HG03439 (cell line): ENCODE data around the gene SLC7A7.
"Not testable (repeated sequence)": the region's sequence is repeated elsewhere in the genome, so short reads cannot be mapped to it uniquely, and the experiment has no call there.

ENCODE experiments used
- ATAC-seq: cut with Tn5 transposase; IDR thresholded peaks from one replicate; pipeline ENCODE4 v1.9.1; 2021; ENCODE audit warnings: mild to moderate bottlenecking, moderate library complexity; ENCODE audit not compliant: unreplicated experiment

SLC7A7 gene

DNA sequence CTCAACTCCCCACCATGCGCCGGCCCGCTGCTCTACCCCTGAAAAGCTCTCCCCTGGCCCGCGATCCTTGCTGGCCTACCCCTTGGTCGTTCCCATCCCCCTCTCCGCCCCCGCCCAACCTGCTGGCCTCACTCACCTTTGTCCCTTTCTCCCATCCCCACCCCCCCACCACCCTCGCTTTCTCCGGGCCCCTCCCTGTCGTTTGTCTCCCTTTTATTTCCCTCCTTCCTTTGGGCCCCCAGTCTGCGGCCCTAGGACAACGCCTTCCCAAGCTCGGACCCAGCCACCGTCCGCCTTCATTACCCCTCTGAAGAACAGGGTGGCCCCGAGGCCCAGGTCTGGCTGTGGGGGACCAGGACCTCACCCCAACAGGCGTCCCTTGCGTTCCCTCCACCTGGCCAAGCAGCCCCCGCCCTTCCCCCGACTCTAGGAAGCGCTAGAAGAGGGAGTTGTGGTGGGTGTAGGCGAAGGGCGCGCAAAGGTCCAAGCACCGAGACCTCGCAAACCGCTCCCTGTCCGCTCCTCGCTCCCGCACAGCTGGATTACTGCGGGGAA lies 6.9 kb upstream of the SLC7A7 start:
- ATAC-seq, result no peak

DNA sequence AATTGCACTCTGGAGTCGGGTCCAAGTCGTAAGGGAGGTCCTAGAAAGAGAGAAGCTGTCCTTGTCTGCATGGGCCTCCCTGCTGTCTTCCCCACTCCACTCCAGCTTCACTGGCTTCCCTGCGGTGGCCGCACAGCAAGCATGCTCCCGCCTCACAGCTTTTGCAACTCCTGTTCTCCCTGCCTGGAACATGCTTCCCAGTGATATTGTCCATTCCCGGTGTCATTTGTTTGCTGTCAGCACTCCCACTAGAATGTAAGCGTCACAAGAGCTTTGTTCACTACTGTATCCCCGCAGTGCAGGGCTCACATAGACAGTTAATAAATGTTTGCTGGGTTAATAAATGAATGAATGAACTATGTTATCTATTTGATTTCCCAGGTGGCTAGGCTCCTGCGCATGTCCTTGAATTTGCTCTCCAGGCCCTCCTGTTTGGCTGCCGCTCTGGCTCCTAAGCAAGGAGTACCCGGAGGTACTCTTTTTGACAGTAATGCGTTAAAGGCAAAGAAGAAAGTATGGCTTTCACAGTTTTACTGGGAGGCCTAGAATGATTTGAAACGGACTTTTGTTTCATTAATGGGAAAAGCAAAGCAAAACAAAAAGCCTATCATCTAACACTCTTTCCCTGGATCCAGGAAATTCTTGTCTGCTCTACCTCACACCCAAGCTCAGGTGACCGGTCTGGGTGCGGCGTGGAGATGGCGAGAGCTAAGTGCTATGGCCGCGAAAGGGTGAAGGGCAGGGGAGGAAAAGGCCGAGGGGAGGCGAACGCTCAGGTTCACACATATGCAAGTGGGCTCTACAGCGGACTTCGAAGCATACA lies 6.2 kb upstream of the SLC7A7 start:
- ATAC-seq, result no peak

- ATAC-seq, result no peak
Observed at GRCh38 chr14:22820731-22821130, 5.5 kb upstream of the SLC7A7 start.

GRCh38 chr14:22819151-22819988 lies 4.1 kb upstream of the SLC7A7 start:
- no peak for ATAC-seq

- ATAC-seq, result no peak
Observed at GRCh38 chr14:22814373-22814772, 862 bp downstream of the SLC7A7 start.

DNA sequence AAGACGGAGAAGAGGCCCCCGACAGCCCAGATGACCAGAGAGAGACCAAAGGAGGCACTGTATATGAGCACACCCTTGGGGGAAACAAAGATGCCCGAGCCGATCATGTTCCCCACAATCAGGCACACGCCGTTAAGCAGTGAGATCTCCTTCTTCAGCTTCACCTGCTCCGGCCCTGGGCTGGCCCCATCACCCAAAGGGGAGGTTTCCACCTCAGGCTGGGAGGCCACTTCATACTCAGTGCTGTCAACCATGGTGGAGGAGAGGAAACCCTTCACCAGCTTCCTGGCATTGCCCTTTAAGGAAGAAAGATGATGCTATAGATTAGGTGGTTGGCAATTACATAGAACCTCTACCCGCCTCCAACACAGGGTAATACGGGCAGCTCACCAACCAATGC lies 2.1 kb downstream of the SLC7A7 start:
- no peak for ATAC-seq

GRCh38 chr14:22812744-22813143 lies 2.5 kb downstream of the SLC7A7 start:
- ATAC-seq, result no peak

DNA sequence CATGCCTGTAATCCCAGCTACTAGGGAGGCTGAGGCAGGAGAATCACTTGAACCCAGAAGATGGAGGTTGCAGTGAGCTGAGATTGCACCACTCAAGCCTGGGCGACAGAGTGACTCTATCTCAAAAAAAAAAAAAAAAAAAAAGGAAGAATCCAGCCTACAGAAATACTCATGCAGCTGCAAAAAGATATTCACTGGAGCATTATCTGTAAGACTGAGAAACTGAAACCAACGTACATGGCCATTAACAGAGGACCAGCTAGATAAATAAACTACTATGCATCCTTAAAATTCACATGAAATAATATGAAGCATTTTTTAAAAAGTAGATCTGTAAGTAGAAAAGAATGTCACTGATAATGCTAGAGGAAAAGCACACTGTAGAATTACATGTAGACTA lies 3.5 kb downstream of the SLC7A7 start:
- ATAC-seq, result no peak

DNA sequence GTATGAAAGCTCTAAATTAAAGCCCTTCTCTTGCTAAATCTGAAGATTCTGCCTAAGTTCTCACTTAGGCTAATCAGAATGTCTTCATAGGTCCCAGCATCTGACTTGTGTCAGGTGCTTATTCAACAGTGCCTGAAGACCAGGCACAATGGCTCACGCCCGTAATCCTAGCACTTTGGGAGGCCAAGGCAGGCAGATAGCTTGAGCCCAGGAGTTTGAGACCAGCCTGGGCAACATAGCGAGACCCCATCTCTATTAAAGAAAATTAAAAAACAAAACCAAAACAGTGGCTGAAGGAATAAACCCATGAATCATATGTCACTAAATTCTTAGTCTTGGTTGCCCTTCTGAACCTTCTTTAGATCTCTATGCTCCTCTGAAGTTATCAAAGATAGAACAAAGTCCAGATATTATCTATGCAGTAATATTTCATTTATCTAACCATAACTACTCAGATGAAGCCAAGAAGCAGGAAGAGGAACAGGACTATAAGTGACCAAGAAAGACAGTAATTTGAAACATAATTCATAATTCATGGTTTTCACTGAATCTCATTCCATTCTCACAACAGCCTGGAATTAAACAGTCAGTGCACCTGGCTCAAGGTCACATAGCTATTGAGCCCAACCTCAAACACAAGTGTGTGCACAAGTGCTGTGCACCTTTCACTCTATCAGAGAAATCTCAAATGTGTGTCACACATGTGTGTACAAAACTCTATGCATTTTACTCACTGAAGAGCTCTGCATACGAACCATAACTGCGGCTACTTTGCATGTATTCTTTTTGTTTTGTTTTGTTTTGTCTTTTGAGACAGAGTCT lies 6.6 kb downstream of the SLC7A7 start:
- ATAC-seq, result no peak

- no peak for ATAC-seq
Observed at GRCh38 chr14:22807432-22808087, 7.7 kb downstream of the SLC7A7 start.

DNA sequence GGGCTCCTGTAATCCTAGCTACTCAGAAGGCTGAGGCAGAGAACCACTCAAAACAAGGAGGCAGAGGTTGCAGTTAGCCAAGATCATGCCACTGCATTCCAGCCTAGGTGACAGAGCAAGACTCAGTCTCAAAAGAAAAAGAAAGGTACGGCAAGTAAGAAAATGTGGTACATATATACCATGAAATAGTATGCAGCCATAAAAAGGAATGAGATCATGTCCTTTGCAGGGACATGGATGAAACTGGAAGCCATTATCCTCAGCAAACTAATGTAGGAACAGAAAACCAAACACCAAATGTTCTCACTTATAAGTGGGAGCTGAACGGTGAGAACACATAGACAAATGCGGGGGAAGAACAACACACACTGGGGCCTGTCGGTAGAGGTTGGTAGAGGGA lies 10.0 kb downstream of the SLC7A7 start:
- ATAC-seq, result not testable (repeated sequence)

DNA sequence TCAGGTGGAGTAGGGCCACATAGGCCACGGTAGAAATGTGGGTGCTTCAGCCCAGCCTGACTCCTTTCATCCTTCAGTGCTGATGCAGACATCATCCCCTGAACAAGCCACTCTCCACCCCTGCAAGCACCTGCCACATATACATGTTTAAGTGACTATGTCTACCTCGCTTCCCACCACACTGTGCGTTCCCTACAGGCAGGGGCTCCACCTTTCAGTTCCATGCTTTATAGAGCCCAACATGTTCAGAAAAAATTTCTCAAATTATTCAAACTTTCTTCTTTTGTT lies 11.6 kb downstream of the SLC7A7 start:
- ATAC-seq, result no peak

GRCh38 chr14:22802860-22803686 lies 12.2 kb downstream of the SLC7A7 start:
- no peak for ATAC-seq

- no peak for ATAC-seq
Observed at GRCh38 chr14:22801716-22802115, 13.5 kb downstream of the SLC7A7 start.

- no peak for ATAC-seq
Observed at GRCh38 chr14:22800346-22800745, 14.9 kb downstream of the SLC7A7 start.

- no peak for ATAC-seq
Observed at GRCh38 chr14:22798528-22798927, 16.7 kb downstream of the SLC7A7 start.

- ATAC-seq, result no peak
Observed at GRCh38 chr14:22797017-22797917, 18.0 kb downstream of the SLC7A7 start.

- ATAC-seq, result peak; percentile 46
Observed at GRCh38 chr14:22796087-22796707, 19.0 kb downstream of the SLC7A7 start.
